GM20431 (cell line): ENCODE results near the gene GDPD5.

Experiments used
- in situ Hi-C: fragments of 300-500 bp; cut with MseI, MboI; formaldehyde crosslinking; loops from one replicate; pipeline ENCODE4 v1.15.0; 2020; ENCODE audit warnings: low sequenced_read_pairs; ENCODE audit not compliant: unreplicated experiment

GDPD5 gene, protein sequence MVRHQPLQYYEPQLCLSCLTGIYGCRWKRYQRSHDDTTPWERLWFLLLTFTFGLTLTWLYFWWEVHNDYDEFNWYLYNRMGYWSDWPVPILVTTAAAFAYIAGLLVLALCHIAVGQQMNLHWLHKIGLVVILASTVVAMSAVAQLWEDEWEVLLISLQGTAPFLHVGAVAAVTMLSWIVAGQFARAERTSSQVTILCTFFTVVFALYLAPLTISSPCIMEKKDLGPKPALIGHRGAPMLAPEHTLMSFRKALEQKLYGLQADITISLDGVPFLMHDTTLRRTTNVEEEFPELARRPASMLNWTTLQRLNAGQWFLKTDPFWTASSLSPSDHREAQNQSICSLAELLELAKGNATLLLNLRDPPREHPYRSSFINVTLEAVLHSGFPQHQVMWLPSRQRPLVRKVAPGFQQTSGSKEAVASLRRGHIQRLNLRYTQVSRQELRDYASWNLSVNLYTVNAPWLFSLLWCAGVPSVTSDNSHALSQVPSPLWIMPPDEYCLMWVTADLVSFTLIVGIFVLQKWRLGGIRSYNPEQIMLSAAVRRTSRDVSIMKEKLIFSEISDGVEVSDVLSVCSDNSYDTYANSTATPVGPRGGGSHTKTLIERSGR

DNA sequence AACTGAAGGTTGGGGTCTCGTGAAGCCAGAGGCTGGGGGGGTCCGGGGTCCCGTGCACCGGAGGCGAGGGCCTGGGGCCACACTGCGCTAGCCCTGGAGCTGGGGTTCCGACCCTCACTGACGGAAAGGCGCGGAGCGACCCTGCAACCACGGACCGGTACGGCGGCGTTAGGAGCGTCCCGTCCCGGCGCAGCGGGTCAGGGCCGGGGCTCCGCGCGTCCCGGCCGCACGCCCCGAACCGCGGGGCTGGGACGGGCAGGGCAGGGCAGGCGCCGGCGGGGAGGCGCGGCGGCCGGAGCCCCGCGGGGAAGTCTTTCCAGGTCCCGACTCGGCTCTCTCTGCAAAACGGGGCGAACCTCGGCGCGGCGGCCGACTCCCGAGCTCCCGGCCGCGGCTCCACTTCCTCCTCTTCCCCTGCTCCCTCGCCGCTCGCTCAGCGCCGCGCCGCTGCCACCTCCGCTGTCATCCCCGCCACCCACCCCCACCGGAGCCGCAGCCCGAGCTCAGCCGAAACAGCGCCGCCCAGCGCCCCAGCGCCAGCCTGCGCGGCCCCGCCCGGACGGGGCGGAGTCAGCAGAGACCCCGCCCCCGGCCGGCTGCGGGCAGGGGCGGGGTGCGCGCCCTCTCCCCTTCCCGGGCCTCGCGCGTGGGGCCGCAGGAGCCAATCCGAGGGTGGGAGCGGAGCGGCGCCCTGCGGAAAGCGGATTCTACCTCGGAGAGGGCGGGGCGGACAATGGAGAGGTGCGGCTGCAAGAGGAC, at the start of gene GDPD5:
GDPD5 (minus strand) TSS at position 509 of the 759 bp plus-strand sequence. CDS start 48,206 bp downstream, outside the sequence.
- in situ Hi-C loops, result loop anchor here (5.0 kb wide), 1 partner anchor 78 kb away; no protein-coding TSS in a partner anchor

DNA sequence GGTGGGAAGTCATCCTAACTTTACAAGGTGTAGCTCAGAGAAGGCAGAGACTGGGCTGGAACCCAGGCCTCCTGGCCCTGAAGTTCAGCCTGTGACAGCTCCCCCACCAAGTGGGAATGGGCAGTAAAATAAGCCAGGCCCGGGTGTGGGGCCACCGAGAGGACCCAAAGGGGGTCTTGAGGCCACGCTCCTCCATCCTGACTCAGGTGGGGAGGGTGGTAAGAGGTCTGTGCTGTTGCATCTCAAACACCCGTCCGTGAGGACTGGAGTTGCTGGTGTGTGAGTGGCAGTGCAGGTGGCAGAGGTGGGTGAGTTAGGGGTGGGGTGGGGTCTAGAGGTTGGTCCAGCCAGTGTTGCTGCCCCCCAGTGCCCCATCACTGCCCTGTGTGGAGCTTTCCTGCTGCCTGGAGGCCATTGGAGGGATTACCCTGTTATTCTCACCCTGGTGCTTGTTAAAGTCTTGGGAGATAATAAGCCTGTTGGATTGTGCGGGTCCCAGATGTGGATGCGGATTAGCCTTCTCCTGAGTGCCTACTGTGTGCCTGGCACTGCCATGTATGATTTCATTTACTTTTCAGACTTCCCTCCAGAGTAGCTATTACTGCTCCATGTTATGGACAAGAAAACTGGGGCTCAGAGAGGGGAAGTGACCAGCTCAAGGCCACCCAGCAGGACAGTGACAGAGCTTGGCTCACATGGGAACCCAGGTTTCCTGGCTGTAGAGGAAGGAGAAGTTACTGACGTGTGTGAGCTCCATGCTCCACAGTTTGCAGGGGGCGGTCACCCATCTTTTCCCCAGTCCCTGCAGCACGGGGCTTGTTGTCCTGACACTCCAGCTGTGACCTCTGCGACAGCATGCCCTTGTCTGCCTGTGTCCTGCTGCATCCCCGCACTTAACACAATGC, 49.2 kb upstream of the GDPD5 start:
- in situ Hi-C loops, result no loop called here

DNA sequence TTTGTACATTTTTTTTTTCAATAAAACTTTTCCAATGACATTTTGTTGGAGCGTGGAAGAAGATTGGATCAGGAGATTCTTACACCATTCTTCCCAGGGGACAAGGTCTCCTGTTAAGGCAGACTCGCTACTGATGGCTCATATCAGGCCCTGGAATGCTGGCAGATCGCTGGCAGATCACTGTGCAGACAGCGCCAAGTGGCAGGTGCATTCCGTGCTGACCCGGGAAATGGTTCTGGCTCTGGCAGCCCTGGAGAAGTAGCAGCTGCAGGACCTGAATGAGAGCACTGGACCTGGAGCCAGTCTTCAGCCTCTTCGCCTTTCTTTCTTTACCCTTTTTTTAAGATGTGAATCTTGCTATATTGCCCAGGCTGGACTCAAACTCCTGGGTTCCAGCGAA, 47.0 kb upstream of the GDPD5 start:
- in situ Hi-C loops, result no loop called here

DNA sequence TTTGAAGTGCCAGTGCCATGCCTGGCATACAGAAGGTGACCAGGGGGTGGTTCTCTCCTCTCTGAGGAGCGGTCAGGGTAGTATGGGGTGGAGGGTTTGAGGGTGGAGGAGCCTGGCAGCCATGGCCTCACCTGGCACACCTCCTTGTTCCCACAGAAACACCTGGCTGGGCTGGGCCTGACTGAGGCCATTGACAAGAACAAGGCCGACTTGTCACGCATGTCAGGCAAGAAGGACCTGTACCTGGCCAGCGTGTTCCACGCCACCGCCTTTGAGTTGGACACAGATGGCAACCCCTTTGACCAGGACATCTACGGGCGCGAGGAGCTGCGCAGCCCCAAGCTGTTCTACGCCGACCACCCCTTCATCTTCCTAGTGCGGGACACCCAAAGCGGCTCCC, 45.9 kb upstream of the GDPD5 start:
- in situ Hi-C loops, result no loop called here

DNA sequence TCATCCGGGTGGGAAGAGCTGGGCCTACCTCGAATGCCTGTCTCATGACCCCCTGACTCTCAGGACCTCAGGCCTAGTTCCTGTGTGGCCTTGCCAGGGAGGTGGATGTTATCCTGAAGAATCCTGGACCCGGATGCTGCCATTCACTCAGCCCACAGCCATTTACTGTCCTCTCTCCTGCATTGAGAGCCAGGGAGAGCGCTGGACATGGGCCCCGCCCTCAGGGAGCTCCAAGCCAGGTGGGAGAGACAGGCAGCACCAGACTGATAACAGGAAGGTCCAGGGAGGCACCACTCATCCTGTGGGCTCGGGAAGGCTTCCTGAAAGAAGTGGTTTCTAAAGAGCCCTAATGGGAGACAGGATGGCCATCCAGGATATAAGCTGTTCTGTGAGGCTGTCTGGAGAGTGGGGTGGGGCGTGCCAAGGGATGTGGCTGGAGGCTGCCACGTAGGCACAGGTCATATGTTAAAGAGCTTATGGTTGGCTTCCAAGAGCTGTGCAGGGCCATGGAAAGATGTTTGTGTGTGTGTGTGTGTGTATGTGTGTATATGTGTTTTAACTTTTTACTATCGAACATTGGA, 44.9 kb upstream of the GDPD5 start:
- in situ Hi-C loops, result no loop called here

DNA sequence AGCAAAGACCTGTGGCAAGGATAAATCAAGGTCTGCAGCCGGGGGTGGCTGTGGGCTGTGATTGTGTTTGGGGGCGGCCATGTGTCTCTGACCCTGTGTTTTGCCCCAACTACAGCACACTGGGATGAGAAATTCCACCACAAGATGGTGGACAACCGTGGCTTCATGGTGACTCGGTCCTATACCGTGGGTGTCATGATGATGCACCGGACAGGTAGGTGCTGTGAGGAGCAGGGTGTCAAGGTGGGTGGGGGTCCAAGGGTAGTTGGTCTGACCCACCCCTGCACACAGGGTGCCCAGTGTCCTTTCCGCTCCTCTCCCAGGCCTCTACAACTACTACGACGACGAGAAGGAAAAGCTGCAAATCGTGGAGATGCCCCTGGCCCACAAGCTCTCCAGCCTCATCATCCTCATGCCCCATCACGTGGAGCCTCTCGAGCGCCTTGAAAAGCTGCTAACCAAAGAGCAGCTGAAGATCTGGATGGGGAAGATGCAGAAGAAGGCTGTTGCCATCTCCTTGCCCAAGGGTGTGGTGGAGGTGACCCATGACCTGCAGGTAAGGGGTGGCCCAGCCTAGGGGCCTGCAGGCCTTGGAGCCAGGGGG, 43.0 kb upstream of the GDPD5 start:
- in situ Hi-C loops, result no loop called here

DNA sequence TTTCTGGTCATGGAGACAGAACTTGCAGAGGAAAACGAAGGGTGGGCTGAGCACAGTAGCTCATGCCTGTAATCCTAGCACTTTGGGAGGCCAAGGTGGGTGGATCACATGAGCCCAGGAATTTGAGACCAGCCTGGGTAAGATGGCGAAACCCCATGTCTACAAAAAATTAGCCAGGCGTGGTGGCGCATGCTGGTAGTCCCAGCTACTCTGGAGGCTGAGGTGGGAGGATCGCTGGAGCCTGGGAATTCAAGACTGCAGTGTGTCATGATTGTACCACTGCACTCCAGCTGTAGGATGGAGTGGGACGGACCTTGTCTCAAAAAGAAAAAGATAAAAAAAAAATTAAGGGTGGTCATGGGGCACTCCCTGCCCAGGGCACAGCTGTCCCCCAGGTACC, 42.2 kb upstream of the GDPD5 start:
- in situ Hi-C loops, result no loop called here

DNA sequence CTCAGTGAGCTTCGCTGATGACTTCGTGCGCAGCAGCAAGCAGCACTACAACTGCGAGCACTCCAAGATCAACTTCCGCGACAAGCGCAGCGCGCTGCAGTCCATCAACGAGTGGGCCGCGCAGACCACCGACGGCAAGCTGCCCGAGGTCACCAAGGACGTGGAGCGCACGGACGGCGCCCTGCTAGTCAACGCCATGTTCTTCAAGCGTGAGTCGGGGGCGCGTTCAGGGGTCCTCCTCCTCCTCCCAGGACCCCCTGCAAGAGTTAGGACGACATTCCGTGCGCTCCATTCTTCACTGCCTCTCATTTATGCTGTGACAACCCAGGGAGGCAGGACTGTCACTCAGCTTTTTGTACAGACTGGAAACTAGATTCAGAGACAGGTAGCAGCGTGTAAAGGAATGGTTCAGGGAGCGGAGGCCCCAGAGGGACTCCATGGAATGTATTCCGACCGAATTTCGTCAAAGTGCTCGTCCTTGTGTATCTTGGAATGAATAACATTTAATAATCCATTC, 41.1 kb upstream of the GDPD5 start:
- in situ Hi-C loops, result no loop called here

DNA sequence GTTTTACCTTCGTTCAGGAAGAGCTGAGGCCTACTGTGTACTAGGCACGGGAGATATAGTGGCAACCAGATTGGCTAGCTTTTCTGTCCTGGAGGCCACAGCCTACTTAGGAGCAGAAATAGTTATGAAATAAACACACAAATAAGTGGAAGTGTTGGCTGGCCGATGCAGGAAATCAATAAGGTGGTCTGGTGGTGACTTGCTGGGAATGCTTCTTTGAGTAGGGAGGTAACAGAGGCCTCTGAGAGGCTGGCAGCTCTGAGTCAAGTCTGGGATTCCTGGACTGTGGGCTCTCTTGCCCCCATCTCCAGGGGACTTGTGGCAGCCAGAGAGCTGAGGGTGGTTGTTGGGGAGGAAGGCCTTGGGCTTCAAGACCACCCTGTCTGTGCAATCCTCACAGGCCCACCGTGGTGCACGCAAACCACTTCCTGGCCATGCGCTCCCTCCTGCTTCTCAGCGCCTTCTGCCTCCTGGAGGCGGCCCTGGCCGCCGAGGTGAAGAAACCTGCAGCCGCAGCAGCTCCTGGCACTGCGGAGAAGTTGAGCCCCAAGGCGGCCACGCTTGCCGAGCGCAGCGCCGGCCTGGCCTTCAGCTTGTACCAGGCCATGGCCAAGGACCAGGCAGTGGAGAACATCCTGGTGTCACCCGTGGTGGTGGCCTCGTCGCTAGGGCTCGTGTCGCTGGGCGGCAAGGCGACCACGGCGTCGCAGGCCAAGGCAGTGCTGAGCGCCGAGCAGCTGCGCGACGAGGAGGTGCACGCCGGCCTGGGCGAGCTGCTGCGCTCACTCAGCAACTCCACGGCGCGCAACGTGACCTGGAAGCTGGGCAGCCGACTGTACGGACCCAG, 40.4 kb upstream of the GDPD5 start:
- in situ Hi-C loops, result no loop called here

DNA sequence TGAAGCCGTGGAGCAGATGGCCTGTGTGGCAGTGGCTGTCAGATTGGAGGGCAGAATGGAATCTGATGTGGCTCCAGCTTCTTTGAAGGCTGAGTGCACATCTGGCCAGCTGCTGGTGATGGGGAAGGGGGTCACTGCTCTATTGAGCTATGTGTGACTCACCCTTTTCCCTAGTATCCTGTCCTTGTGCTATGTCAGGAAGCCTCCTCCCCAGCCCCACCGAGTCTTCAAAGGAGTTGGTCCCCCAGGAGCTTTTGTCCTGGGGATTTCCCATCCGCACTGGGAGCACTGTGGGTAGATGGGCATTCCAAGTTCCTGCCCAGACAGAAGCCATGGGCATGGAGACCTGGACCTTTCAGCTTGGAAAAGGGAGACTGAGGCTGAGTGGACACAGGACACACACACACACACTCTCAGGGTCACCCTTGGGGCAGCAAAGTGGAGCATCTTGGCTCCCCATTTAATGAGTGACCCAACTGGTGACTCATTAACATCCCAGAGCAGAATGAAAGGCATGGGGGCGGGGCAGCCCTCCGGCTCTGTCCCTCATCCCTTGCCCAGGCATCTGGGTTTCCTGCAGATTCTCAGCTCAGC, 39.6 kb upstream of the GDPD5 start:
- in situ Hi-C loops, result no loop called here

DNA sequence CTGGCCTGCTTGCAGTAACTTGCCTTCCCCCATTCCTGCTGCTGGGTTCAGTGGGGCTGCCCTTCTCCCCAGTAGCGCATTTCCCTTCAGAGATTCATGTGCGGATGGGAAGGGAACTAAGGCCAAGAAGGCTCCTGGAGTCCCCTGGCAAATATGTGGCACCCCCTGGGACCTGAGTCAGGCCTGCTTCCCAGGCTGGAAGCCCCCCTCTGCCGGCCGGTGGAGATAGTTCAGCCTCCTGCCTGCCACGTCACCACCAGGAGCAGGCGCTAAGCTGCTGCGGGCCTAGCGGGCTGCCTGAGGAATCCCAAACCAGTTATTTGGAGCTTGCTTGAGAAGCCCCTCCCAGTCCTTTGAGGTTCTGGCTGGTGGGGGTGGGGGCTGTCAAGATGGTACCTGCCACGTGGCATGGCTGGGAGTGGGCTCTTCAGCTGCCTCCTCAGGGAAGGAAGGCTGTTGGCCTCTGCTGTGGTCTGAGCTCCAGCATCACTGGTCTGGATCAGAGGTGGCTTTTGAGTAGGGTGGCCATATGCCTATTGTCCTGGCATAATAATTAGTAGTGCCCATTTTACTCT, 38.3 kb upstream of the GDPD5 start:
- in situ Hi-C loops, result no loop called here

DNA sequence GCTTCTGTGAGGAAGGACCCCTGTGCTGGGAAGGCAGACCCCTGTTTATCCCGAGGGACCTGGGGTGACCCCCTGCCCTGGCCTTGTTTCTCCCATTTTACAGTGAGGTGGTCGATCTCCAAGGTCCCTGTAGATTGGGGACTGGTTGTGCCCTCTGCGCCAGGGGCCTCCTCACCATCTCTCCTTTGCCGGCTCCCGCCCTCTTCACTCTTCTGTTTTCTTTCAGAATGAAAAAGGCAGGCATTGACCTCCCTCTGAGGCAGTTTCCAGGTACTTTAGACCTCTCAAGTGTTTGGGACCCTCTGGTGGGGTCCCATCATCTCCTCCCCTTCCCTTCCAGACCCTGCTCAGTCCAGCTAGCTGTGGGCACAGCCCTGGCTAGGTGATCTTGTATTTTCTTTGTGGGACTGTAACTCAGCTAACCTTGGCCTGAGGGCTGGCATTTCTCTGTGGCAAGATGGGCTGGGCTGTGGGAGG, 37.8 kb upstream of the GDPD5 start:
- in situ Hi-C loops, result no loop called here

DNA sequence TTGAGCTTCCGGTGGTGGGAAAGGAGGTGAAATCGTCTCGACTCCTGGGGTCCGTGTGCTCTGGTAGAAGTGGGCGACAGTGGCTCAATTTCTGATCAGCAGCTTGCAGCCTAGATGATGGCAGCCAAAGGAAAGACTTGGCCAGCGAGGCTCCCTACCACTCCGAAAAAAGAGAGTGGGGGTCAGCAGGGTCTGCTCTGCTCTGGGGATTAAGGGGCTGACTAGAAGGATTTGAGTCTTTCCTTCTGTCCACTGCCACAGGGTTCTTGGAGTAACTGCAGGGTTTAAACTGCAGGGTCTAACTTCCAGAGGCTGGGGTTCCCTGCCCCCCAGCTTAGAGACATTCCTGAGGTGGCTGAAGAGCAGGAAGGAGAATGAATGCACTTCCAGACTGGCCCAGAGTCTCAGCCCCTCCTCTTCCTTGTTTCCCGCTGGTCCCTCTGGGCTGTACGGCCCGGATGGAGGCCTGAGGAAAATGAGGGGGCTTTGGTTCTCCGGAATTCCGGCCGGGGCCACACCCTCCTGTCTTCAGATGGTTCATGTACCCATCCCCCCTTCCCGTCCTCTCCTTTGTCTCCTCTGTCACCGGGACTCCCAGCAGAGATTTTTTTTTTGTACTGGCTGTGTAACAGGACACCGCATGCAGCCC, 37.2 kb upstream of the GDPD5 start:
- in situ Hi-C loops, result no loop called here

DNA sequence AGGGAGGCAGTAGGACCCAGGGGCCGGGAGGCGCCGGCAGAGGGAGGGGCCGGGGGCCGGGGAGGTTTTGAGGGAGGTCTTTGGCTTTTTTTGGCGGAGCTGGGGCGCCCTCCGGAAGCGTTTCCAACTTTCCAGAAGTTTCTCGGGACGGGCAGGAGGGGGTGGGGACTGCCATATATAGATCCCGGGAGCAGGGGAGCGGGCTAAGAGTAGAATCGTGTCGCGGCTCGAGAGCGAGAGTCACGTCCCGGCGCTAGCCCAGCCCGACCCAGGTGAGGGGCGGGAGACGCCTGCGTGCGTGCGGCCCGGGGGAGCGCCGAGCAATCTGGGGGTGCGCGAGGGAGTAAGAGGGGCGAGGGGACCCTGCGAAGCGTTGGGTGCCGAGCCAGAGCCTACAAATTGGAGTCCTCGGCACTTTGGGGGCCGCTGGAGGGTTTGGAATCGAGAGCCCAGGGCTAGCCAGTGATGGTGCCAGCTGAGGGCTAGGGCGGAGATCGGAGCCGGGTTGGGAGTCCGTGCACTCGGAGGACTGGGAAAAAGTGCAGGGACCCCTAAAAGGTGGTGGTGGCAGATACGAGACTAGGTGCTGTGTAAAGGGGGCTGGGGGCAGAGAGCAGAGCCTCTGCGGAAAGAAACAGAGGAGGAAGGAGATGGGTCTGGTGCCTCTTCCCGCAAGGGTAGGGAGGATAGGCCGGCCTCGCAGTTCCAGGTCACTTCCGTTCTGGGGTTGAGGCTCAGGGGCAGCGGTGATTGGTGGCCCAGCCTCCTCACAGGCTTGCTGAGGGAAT, 36.5 kb upstream of the GDPD5 start, which contains the start of gene SERPINH1:
SERPINH1 (plus strand) TSS at position 206 of the 788 bp plus-strand sequence. CDS start 4,097 bp downstream, outside the sequence.
- in situ Hi-C loops, result no loop called here

DNA sequence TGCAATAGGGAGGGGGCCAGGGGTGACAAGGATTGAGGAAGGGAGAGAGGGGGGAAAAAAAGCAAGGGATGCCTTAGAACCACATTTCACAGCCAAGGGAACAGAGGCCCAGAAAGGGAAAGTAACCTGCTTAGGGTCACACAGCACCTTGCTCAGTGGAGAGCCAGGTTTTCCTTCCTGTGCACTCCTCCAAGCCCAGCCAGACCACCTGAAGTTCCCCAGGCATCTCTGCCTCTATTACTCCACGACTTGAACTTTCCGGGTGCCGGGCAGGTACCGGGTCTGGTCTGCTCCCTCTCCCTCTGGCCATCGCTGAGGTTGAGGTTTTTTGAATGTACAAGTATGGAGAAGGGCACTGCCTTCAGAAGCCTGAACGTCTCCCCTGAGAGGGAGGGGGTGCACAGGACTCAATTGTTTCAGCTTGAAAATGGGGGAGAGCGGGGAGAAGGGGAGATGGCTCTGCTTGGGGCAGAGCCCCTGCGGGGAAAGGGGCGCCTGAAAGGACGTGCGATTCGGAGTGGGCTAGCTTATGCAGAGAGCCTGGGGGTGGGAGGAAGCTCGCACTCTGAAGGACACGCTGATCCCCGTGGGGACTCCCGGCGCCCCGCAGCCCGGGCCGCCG, 35.8 kb upstream of the GDPD5 start:
- in situ Hi-C loops, result no loop called here
